ENCODE data around the gene CBX3. TPM values are rescaled to one million over a fixed set of nuclear protein-coding genes. Genes with fewer than 3 reads are reported as not detected.
"Not testable (repeated sequence)": the region's sequence is repeated elsewhere in the genome, so short reads cannot be mapped to it uniquely, and the experiment has no call there.

CBX3 gene
- total RNA-seq, 2 donors from 2014 or later = 102 to 135 TPM

DNA sequence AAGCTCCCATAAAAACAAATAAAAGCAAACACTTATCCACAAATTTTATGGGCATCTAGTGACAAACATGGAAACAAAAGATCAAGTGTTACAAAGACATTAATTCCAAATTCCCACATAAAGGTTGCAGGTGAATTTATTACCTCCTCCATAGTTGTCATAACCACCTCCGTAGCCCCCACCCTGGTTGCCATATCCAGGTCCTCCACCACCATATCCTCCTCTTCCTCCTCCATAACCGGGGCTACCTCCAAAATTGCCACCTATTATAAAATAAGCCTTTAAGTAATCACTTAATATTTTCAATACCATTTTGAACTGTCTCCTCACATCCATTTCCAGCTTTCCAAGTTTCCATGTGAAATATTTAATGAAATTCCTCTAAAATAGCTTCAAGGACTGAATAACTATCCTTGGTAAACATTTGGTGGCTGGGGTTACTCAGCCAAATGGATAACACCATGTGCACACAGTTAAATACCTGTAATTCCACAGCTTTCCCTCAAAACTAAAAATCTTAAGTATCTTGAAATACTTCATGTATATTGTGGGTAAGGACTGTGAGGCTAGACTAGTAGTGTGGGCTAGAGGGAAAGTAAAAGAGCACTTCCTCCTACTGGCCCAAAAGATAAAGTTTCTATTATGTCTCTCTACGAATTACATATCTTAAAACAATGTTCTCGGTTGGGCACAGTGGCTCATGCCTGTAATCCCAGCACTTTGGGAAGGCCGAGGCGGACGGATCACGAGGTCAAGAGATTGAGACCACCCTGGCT is 7.9 kb upstream of the CBX3 start:
- Histone ChIP-seq H3K27ac (no peak overlapping the region), H3K4me3 (no peak overlapping the region), H3K9me3 (no peaks in the 10 kb centered on the region), H3K27me3 (no peaks in the 10 kb centered on the region), H3K9ac (ENCODE audit: low read depth in 2 of 2, low read length in 2 of 2) (no peak overlapping the region), H3K36me3 (peaks cover 53% of the 10 kb centered on the region), H3K4me1 (peaks cover 22% of the 10 kb centered on the region)
- TF ChIP-seq, protein P1, sequence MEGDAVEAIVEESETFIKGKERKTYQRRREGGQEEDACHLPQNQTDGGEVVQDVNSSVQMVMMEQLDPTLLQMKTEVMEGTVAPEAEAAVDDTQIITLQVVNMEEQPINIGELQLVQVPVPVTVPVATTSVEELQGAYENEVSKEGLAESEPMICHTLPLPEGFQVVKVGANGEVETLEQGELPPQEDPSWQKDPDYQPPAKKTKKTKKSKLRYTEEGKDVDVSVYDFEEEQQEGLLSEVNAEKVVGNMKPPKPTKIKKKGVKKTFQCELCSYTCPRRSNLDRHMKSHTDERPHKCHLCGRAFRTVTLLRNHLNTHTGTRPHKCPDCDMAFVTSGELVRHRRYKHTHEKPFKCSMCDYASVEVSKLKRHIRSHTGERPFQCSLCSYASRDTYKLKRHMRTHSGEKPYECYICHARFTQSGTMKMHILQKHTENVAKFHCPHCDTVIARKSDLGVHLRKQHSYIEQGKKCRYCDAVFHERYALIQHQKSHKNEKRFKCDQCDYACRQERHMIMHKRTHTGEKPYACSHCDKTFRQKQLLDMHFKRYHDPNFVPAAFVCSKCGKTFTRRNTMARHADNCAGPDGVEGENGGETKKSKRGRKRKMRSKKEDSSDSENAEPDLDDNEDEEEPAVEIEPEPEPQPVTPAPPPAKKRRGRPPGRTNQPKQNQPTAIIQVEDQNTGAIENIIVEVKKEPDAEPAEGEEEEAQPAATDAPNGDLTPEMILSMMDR (IDR thresholded peaks at IDR 0.05) = no peak
- DNase-seq = no peak
- intact Hi-C loops (cut with DNase I) = loop anchor here (10.0 kb wide), 2 partner anchors 171 to 309 kb away; no protein-coding TSS in a partner anchor

DNA sequence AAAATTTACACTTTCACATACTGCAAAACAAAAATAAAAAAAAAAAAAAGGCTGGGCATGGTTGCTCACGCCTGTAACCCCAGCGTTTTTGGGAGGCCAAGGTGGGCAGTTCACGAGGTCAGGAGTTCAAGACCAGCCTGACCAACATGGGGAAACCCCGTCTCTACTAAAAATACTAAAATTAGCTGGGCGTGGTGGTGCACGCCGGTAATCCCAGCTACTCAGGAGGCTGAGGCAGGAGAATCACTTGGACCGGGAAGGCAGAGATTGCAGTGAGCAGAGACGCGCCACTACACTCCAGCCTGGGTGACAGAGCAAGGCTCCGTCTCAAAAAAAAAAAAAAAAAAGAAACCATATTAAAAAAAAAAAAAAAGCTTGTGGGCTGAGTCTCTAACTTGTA is 6.8 kb upstream of the CBX3 start:
- Histone ChIP-seq H3K36me3 (peaks cover 51% of the 10 kb centered on the region), H3K4me1 (peaks cover 22% of the 10 kb centered on the region)
- H3K9ac ChIP-seq (ENCODE audit: low read depth in 2 of 2, low read length in 2 of 2); H3K27ac ChIP-seq; DNase-seq; H3K4me3 ChIP-seq; H3K27me3 ChIP-seq; H3K9me3 ChIP-seq: not testable (repeated sequence)
- intact Hi-C loops (cut with DNase I) = loop anchor here (5.0 to 10.0 kb wide), 3 partner anchors 102 to 310 kb away; no protein-coding TSS in a partner anchor

DNA sequence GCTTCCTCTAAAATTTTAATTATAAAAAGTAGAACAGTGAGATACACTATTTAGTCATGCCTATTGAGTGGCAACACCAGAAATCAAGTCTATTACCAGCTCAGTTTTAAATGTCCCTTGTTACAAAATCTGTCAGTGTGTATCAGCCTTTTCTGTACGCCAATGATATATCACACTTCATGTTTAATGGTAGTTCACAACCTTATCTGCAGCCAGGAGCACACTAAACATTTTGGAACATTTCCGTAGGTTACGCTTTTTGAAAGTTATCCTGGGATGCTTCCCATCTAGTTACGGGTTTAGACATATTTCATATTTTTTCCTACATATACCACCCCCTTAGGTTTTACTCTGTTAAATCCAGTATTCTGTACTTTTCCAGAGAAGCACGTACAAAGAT is 6.4 kb upstream of the CBX3 start:
- TF ChIP-seq, protein P1 (IDR thresholded peaks at IDR 0.05) = no peak
- H3K36me3 ChIP-seq = peaks cover 47% of the 10 kb centered on the region
- H3K27me3 ChIP-seq = no peaks in the 10 kb centered on the region
- H3K9me3 ChIP-seq = no peaks in the 10 kb centered on the region
- no peak overlapping the region for H3K4me3 ChIP-seq
- no peak for DNase-seq
- H3K9ac ChIP-seq (ENCODE audit: low read depth in 2 of 2, low read length in 2 of 2) = no peak overlapping the region
- peaks cover 22% of the 10 kb centered on the region for H3K4me1 ChIP-seq
- intact Hi-C loops (cut with DNase I) = loop anchor here (5.0 to 10.0 kb wide), 3 partner anchors 103 to 310 kb away; no protein-coding TSS in a partner anchor
- H3K27ac ChIP-seq = no peak overlapping the region

DNA sequence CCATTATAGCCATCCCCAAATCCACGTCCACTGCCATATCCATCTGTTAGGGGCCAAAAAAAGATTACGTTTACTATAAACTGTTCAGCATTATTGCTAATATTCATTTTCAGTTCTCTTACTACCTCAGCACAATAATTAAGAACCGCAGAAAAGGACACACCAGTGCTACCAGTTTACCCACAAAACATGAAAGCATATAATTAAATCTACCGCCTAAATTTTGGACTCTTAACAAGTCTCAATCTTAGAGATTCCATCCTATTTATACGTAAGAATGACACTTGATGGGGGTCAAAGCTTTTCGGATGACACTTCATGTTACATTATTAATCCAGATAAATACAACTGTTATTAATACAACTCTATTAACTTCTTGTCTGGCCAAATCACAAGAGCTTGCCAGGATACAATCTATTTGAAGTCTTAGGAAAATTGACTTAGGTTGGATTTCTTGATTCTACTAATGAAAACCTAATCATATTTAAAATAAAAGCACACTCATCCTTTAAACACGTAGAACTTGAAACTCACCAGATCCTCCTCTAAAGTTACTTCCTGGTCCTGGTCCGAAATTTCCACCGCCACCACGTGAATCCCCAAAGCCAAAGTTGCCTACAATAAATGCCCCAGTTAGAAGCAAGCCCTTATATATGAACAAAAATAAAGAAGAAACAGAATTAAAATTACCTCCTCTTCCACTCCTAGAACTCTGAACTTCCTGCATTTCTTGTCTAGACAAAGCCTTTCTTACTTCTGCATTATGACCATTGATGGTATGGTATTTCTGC is 5.5 kb upstream of the CBX3 start:
- Histone ChIP-seq H3K9ac (ENCODE audit: low read depth in 2 of 2, low read length in 2 of 2) (no peak overlapping the region), H3K36me3 (peaks cover 42% of the 10 kb centered on the region), H3K4me3 (no peak overlapping the region), H3K4me1 (peaks cover 22% of the 10 kb centered on the region), H3K27ac (no peak overlapping the region), H3K9me3 (no peaks in the 10 kb centered on the region), H3K27me3 (no peaks in the 10 kb centered on the region)
- intact Hi-C loops (cut with DNase I) = loop anchor here (5.0 to 10.0 kb wide), 3 partner anchors 104 to 311 kb away; no protein-coding TSS in a partner anchor
- no peak for DNase-seq
- TF ChIP-seq, protein P1 (IDR thresholded peaks at IDR 0.05) = no peak

DNA sequence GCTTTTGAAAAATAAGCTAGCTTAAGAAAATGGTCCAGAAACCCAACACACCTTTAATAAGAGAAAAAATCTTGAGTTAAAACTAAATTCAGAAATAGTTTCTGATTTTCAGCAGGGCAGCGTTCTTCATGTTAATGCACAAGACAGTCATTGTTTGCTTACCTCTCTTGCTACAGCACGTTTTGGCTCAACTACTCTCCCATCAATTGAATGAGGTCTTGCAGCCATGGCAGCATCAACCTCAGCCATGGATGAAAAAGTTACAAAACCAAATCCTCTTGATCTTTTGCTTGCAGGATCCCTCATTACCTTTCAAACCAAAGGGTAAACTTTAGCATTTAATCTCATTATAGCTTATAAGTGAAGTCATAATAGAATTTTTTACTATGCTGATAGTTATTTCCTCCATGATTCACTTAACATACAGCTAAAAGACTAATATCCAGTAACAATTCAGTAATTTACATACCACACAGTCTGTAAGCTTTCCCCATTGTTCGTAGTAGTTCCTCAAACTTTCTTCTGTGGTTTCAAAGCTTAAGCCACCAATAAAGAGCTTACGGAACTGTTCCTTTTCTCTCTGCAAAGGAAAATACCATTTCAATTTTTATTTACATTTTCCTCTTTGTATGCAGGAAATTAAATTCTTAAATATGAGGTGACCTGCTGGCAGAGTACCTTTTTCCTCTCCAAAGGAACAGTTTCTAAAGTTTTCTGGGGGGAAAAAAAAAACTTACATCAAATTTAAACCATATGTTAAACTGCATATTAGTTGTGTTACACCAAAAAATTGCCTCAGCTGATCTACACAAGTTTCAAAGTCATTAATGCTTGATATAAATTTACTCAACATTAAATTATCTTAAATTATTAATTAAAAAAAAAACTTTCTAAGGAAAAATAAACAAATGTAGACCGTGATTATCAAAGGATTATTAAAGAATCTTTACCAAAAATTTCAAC is 4.1 kb upstream of the CBX3 start:
- TF ChIP-seq, protein P1 (IDR thresholded peaks at IDR 0.05) = no peak
- Histone ChIP-seq H3K36me3 (peaks cover 36% of the 10 kb centered on the region), H3K4me3 (peak overlapping the region; percentile 90), H3K4me1 (peaks cover 22% of the 10 kb centered on the region), H3K27me3 (no peaks in the 10 kb centered on the region), H3K9me3 (no peaks in the 10 kb centered on the region), H3K9ac (ENCODE audit: low read depth in 2 of 2, low read length in 2 of 2) (peak overlapping the region in 1 of 2 donors; percentile 99), H3K27ac (no peak overlapping the region)
- no peak for DNase-seq
- intact Hi-C loops (cut with DNase I) = loop anchor here (5.0 to 10.0 kb wide), 3 partner anchors 105 to 313 kb away; no protein-coding TSS in a partner anchor

Measured in colonic mucosa (tissue), 4 donors.